Measurements from ENCODE around the gene FAM221A.
A peak's percentile ranks its signal among the peaks of the same experiment; 100 is the strongest.
"Not testable (repeated sequence)": the region's sequence is repeated elsewhere in the genome, so short reads cannot be mapped to it uniquely, and the experiment has no call there.

FAM221A gene

GRCh38 chr7:23709081-23709750 lies 29.2 kb downstream of the FAM221A start:
- DNase-seq: no peak

GRCh38 chr7:23710000-23710399 lies 30.0 kb downstream of the FAM221A start, which contains the start of gene STK31:
Gene STK31, plus strand, starts transcription at chr7:23710219. Its CDS starts 67 bp downstream, at chr7:23710286.
- DNase-seq: no peak

- DNase-seq: peak; percentile 47 to 79
These were observed 32.6 kb downstream of the FAM221A start for GRCh38 chr7:23712368-23713284.

DNA sequence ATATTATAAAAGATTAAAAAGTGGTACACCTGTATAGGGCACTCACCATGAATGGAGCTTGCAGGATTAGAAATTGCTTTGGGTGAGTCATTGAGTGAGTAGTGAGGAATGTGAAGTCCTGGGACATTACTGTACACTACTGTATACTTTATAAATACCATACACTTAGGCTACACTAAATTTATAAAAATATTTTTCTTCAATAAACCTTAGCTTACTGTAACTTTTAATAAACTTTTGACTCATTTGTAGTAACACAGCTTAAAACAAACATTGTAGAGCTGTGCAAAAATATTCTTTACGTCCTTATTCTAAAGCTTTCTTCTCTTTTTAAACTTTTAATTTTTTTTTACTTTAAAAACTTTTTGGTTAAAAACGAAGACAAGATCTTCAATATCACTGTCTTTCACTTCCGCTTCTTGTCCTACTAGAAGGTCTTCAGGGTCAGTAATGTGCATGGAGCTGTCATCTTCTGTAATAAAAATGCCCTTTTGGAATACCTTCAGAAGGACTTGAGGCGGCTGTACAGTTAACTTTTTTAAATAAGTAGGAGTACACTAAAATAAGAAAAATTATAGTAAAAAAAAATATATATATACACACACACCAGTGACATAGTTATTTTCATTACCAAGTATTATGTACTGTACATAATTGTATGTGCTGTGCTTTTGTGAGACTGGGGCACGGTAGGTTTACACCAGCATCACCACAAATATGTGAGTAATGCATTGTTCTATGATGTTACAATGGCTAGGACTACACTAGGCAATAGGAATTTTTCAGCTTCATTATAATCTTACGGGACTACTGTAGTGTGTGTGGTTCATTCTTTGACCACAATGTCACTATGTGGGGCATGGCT lies 33.5 kb downstream of the FAM221A start:
- no peak for DNase-seq

DNA sequence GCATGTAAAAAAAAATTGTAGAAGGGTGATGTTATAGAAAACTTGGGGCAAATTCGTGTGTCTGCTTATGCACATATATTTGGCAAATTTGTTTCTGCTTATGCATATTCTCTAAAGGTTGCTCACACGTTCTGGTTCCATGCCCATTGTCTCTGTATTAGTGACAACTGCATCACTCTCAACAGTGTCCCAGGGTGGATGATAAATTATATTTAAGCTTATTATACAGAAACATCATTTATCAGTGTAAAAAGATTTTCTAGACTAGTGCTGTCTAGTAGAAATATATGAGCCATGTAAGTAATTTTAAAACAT lies 34.1 kb downstream of the FAM221A start:
- no peak for DNase-seq

GRCh38 chr7:23714579-23714978 lies 34.6 kb downstream of the FAM221A start:
- no peak for DNase-seq

DNA sequence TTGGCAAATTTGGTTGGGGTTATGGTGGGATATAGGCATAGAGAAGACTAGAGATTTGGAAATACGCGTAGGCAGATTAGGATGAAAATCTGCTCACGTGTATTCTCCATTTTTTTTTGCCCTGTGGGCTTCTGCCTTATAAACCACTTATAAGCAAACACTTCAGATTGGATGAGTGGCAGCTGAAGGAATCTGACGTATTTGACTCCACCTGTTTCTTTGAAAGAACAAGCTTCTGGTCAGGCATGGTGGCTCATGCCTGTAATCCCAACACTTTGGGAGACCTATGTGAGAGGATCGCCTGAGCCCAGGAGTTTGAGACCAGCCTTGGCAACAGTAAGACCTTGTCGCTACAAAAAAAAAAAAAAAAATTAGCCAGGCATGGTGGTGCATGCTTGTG lies 35.1 kb downstream of the FAM221A start:
- DNase-seq: no peak

DNA sequence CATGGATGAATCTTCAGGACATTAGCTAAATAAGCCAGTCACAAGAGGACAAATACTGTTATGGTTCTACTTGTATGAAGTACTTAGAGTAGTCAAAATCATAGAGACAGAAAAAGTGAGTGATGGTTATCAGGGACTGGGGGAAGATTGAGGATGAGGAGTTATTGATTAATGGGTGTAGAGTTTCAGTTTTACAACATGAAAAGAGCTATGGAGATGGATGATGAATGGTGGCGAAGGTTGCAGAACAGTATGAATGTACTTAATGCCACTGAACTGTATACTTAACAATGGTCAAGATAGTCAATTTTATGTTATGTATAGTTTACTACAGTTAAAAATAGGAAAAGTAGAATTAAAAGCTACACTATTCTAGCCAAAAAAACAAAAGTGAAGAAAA lies 37.8 kb downstream of the FAM221A start:
- no peak for DNase-seq

DNA sequence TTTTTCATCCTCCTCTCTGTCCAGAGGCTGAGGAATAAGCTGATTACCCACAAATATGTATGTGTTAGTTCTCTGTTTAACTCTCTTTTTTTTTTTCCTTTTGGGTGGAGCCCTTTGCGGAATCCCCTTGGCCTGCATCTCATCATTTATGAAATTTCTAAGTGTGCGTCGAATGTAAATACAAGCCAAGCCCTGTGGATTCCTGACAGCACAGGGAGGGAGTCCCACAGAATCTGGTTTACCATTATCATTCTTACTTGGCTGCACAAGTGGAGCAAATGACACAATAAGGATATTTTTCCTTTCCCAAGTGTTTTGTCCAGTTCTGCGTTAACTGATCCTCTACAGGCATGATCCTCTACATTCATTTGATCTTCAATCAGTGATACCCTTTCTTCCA lies 41.5 kb downstream of the FAM221A start:
- no peak for DNase-seq

- DNase-seq: not testable (repeated sequence)
These were observed 42.7 kb downstream of the FAM221A start for GRCh38 chr7:23722587-23723216.

- not testable (repeated sequence) for DNase-seq
These were observed 44.1 kb downstream of the FAM221A start for GRCh38 chr7:23724113-23724512.

- no peak for DNase-seq
These were observed 62.1 kb downstream of the FAM221A start for GRCh38 chr7:23742051-23742450.

DNA sequence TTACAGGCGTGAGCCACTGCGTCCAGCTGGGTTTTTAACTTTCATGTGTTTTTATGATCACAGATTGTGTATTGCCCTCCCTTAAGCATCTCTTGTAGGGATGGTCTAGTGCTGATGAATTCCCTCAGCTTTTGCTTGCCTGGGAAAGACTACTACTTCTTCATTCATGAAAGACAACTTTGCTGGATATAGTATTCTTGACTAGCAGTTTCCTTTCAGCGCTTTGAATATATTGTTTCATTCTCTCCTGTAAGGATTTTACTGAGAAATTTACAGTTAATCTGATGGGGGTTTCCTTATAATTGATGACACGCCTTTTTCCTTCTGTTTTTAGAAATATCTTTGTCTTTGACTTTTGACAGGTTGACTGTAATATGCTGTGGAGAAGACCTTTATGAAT lies 63.2 kb downstream of the FAM221A start:
- no peak for DNase-seq

GRCh38 chr7:23746629-23747028 lies 66.6 kb downstream of the FAM221A start:
- DNase-seq: no peak

GRCh38 chr7:23751852-23752251 lies 71.9 kb downstream of the FAM221A start:
- no peak for DNase-seq
